VCaP (cell line): ENCODE results near the gene MAP4K3.
"Not testable (repeated sequence)": the region's sequence is repeated elsewhere in the genome, so short reads cannot be mapped to it uniquely, and the experiment has no call there.

Experiments
- H3K27ac ChIP-seq: fragments of 450-650 bp; 2 replicates; pipeline ENCODE4 v1.5.1; 2017
- TF ChIP-seq, protein P1 (sequence below): fragments of 450-650 bp; conservative IDR thresholded peaks from 2 replicates; pipeline ENCODE4 v1.5.1; 2017; ENCODE audit warnings: mild to moderate bottlenecking, moderate library complexity

The MAP4K3 gene

DNA sequence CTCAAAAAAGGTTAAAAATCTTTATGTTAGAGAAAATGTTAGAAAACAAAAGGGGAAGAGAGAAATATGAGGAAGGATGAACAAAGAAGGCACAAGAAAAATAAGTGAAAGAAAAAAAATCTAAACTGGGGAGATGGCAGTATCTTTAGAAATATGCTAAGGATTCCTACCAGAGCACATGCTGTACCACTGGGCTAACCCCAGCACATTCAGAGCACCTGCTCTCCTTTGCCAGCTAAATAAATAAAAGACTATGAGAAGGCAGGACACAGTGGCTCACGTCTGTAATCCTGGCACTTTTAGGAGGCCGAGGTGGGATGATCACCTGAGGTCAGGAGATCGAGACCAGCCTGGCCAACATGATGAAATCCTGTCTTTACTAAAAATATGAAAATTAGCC, 101.2 kb downstream of the MAP4K3 start:
- no peak overlapping the region for H3K27ac ChIP-seq
- TF ChIP-seq, protein P1, sequence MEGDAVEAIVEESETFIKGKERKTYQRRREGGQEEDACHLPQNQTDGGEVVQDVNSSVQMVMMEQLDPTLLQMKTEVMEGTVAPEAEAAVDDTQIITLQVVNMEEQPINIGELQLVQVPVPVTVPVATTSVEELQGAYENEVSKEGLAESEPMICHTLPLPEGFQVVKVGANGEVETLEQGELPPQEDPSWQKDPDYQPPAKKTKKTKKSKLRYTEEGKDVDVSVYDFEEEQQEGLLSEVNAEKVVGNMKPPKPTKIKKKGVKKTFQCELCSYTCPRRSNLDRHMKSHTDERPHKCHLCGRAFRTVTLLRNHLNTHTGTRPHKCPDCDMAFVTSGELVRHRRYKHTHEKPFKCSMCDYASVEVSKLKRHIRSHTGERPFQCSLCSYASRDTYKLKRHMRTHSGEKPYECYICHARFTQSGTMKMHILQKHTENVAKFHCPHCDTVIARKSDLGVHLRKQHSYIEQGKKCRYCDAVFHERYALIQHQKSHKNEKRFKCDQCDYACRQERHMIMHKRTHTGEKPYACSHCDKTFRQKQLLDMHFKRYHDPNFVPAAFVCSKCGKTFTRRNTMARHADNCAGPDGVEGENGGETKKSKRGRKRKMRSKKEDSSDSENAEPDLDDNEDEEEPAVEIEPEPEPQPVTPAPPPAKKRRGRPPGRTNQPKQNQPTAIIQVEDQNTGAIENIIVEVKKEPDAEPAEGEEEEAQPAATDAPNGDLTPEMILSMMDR: no peak

DNA sequence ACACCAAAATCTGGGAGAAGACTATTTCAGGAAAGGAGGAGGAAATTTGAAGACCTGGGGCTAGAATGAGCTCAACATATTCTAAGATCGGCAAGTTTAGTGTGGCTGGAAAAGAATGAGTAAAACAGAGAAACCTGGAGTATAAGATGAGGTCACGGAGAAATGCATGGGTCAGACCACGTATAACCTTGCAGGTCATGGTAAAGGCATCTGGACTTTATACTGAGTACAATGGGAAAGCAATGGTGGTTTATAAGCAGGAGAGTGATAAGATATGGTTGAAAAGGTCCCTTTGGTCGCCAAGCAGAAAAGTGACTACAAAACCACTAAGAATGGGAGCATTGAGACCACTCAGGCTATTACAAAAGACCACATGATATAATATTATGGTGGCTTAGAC, 102.1 kb downstream of the MAP4K3 start:
- TF ChIP-seq, protein P1: no peak

DNA sequence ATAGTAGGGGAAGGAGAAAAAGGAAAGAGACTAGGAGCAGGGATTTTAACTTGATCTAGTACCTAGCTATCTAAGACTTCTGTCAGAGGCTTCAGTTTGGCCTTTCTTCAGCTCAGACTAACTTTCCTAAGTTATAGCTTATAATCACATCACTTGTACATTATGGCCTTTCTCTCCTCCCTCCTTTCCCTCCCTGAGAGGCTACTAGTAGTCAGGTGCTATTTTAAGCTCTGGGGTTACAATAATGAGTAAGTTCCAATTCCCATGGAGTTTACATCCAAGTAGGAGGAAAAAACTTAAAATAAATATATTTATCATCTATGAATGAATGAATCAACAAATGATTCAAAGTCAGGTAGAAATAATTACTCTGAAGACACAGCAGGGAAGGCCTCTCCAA, 102.6 kb downstream of the MAP4K3 start:
- TF ChIP-seq, protein P1: no peak
- H3K27ac ChIP-seq: no peak overlapping the region

More for the DNA sequence above, 102.1 kb downstream of the MAP4K3 start:
- H3K27ac ChIP-seq: no peak overlapping the region

DNA sequence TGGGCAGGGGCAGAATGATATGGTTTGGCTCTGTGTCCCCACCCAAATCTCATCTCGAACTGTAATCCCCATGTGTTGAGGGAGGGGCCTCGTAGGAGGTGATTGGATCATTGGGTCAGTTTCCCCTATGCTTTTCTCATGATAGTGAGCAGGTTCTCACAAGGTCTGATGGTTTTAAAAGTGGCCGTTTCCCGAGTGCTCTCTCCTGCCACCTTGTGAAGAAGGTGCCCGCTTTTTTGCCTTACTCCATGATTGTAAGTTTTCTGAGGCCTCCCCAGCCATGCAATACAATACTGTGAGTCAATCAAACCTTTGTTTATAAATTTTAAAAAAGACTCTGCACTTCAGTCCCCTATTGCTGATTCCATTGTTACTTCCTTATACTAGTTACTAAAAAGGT, 110.4 kb downstream of the MAP4K3 start:
- H3K27ac ChIP-seq: no peak overlapping the region
- TF ChIP-seq, protein P1: no peak

DNA sequence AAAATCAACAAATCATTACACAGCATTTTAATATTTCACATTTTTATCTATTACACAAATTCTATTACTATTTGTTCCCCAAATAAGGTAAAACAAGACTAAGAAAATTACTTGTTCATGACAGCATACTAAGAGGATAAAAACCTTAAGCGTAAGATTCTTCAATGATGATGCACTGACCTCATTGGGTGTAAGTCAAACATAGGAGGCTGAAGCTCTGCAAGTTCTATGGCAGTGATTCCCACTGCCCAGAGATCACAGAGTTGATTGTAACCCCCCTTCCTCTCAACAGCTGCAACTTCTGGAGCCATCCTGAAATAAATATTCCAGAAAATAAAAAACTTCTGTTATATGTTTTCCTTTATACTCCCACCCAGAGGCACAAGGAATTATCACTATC, 111.1 kb downstream of the MAP4K3 start:
- H3K27ac ChIP-seq: no peak overlapping the region
- TF ChIP-seq, protein P1: no peak

DNA sequence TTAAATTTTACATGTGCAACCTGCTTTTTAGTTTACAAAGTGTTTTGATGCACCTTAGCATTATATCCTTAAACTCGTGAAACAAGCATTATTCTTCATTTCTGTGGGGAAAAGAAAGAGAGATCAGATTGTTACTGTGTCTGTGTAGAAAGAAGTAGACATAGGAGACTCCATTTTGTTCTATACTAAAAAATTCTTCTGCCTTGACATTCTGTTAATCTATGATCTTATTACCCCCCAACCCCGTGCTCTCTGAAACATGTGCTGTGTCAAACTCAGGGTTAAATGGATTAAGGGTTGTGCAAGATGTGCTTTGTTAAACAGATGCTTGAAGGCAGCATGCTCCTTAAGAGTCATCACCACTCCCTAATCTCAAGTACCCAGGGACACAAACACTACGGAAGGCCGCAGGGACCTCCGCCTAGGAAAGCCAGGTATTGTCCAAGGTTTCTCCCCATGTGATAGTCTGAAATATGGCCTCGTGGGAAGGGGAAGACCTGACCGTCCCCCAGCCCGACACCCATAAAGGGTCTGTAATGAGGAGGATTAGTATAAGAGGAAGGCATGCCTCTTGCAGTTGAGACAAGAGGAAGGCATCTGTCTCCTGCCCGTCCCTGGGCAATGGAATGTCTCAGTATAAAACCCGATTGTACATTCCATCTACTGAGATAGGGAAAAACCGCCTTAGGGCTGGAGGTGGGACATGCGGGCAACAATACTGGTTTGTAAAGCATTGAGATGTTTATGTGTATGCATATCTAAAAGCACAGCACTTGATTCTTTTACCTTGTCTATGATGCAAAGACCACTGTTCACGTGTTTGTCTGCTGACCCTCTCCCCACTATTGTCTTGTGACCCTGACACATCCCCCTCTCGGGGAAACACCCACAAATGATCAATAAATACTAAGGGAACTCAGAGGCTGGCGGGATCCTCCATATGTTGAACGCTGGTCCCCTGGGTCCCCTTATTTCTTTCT, 115.7 kb downstream of the MAP4K3 start:
- not testable (repeated sequence) for H3K27ac ChIP-seq

DNA sequence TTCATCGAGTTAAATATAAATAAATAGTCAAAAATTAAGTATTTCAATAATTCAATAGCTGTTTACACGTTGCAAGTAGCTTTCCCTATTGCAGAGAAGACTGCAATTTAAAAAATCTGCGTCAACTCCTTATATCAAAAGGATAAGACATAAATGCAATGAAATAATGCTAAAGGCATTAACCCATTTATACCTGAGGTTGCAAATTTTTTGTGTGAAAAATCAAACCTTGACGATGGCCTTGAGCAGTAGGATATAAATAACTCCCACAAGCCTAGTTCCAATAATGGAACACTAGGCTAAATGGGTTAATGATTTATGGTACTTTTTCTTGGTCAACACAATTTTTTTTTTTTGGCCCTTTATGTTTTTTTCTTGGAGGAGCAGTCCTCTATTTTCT, 116.9 kb downstream of the MAP4K3 start:
- no peak overlapping the region for H3K27ac ChIP-seq
- TF ChIP-seq, protein P1: no peak

DNA sequence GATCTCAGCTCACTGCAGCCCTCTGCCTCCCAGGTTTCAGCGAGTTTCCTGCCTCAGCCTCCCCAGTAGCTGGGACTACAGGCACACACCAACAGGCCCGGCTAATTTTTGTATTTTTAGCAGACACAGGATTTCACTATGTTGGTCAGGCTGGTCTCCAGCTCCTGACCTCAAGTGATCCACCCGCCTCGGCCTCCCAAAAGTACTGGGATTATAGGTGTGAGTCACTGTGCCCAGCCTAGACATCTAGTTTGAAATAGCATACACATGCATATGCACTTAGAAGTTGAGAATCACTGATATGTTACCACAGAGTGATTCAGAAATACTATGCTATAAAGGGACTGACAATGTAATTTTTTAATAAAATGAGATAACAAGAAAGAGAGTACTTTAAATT, 123.5 kb downstream of the MAP4K3 start:
- H3K27ac ChIP-seq: no peak overlapping the region
- TF ChIP-seq, protein P1: no peak
